ENCODE measurements around the gene TEX54.
"Not testable (repeated sequence)": the region's sequence is repeated elsewhere in the genome, so short reads cannot be mapped to it uniquely, and the experiment has no call there.

Gene TEX54

GRCh38 chr11:62879235-62879978, 46.8 kb upstream of the TEX54 start:
- in situ Hi-C loops (cut with HindIII; ENCODE audit: low sequenced_read_pairs), result no loop called here
- no peak for TF ChIP-seq CTCF (IDR thresholded peaks at IDR 0.05; ENCODE audit: low read depth, low read length, missing control alignments)
- no peak for DNase-seq (ENCODE audit: low read depth)
- H3K4me3 ChIP-seq (ENCODE audit: low read depth, low read length), result peak overlapping the region; percentile 94

GRCh38 chr11:62876712-62877111, 44.1 kb upstream of the TEX54 start:
- DNase-seq (ENCODE audit: low read depth), result no peak
- H3K4me3 ChIP-seq (ENCODE audit: low read depth, low read length), result no peak overlapping the region
- in situ Hi-C loops (cut with HindIII; ENCODE audit: low sequenced_read_pairs), result no loop called here
- no peak for TF ChIP-seq CTCF (IDR thresholded peaks at IDR 0.05; ENCODE audit: low read depth, low read length, missing control alignments)

- no peak for DNase-seq (ENCODE audit: low read depth)
- H3K4me3 ChIP-seq (ENCODE audit: low read depth, low read length), result no peak overlapping the region
- in situ Hi-C loops (cut with HindIII; ENCODE audit: low sequenced_read_pairs), result no loop called here
- TF ChIP-seq CTCF (IDR thresholded peaks at IDR 0.05; ENCODE audit: low read depth, low read length, missing control alignments), result no peak
Measured at GRCh38 chr11:62875698-62876478, 43.2 kb upstream of the TEX54 start.

GRCh38 chr11:62874851-62875250, 42.2 kb upstream of the TEX54 start:
- in situ Hi-C loops (cut with HindIII; ENCODE audit: low sequenced_read_pairs), result no loop called here
- DNase-seq (ENCODE audit: low read depth), result no peak
- H3K4me3 ChIP-seq (ENCODE audit: low read depth, low read length), result no peak overlapping the region
- no peak for TF ChIP-seq CTCF (IDR thresholded peaks at IDR 0.05; ENCODE audit: low read depth, low read length, missing control alignments)

- TF ChIP-seq CTCF (IDR thresholded peaks at IDR 0.05; ENCODE audit: low read depth, low read length, missing control alignments), result no peak
- DNase-seq (ENCODE audit: low read depth), result no peak
- in situ Hi-C loops (cut with HindIII; ENCODE audit: low sequenced_read_pairs), result no loop called here
- no peak overlapping the region for H3K4me3 ChIP-seq (ENCODE audit: low read depth, low read length)
Measured at GRCh38 chr11:62865635-62866034, 33.0 kb upstream of the TEX54 start.

- DNase-seq (ENCODE audit: low read depth), result no peak
- H3K4me3 ChIP-seq (ENCODE audit: low read depth, low read length), result no peak overlapping the region
- in situ Hi-C loops (cut with HindIII; ENCODE audit: low sequenced_read_pairs), result no loop called here
- no peak for TF ChIP-seq CTCF (IDR thresholded peaks at IDR 0.05; ENCODE audit: low read depth, low read length, missing control alignments)
Measured at GRCh38 chr11:62863687-62864335, 31.2 kb upstream of the TEX54 start.

GRCh38 chr11:62861564-62862192, 29.0 kb upstream of the TEX54 start:
- in situ Hi-C loops (cut with HindIII; ENCODE audit: low sequenced_read_pairs); H3K4me3 ChIP-seq (ENCODE audit: low read depth, low read length); DNase-seq (ENCODE audit: low read depth): not testable (repeated sequence)

All from astrocyte of the cerebellum (primary cell).